ACC112 (cell line): Measurements from ENCODE around the gene FCER2.

Experiments used
- H2AFZ ChIP-seq: fragments of 200-600 bp; sonication (generic); one replicate; pipeline ENCODE4 v1.6.0; 2017; ENCODE audit warnings: antibody characterized with exemption, low read length; ENCODE audit not compliant: unreplicated experiment
- H3K27ac ChIP-seq: fragments of 200-600 bp; sonication (generic); 2 replicates; pipeline ENCODE4 v1.5.1; 2014; ENCODE audit warnings: low read depth, mild to moderate bottlenecking, antibody characterized with exemption, low read length, moderate library complexity
- H3K27me3 ChIP-seq: fragments of 200-600 bp; sonication (generic); 2 replicates; pipeline ENCODE4 v1.6.1; 2014; ENCODE audit warnings: mild to moderate bottlenecking, antibody characterized with exemption, low read length, moderate library complexity, mixed read lengths; ENCODE audit not compliant: insufficient read depth
- H3K36me3 ChIP-seq: fragments of 200-600 bp; sonication (generic); 2 replicates; pipeline ENCODE4 v1.6.1; 2016; ENCODE audit warnings: mild to moderate bottlenecking, antibody characterized with exemption, low read length, moderate library complexity, mixed read lengths; ENCODE audit not compliant: insufficient read depth
- H3K4me1 ChIP-seq: fragments of 200-600 bp; sonication (generic); one replicate; pipeline ENCODE4 v1.6.1; 2016; ENCODE audit warnings: low read length, mixed read lengths; ENCODE audit not compliant: insufficient read depth, unreplicated experiment, control insufficient read depth
- H3K4me3 ChIP-seq: fragments of 200-600 bp; sonication (generic); 2 replicates; pipeline ENCODE4 v1.5.1; 2014; ENCODE audit warnings: mild to moderate bottlenecking, low read depth, low read length
- H3K79me2 ChIP-seq: fragments of 200-600 bp; sonication (generic); one replicate; pipeline ENCODE4 v1.6.0; 2016; ENCODE audit warnings: low read length; ENCODE audit not compliant: control insufficient read depth, unreplicated experiment, insufficient read depth

Gene FCER2

GRCh38 chr19:7676376-7676775 is 25.6 kb downstream of the FCER2 start:
- H3K4me1 ChIP-seq = no peaks in the 10 kb centered on the region
- no peak overlapping the region for H3K27ac ChIP-seq
- peaks cover 13% of the 10 kb centered on the region; the same call in 1 of the 2 replicates for H3K27me3 ChIP-seq
- H3K36me3 ChIP-seq = no peaks in the 10 kb centered on the region
- no peak overlapping the region for H2AFZ ChIP-seq
- peaks cover 5% of the 10 kb centered on the region for H3K79me2 ChIP-seq
- H3K4me3 ChIP-seq = no peak overlapping the region

DNA sequence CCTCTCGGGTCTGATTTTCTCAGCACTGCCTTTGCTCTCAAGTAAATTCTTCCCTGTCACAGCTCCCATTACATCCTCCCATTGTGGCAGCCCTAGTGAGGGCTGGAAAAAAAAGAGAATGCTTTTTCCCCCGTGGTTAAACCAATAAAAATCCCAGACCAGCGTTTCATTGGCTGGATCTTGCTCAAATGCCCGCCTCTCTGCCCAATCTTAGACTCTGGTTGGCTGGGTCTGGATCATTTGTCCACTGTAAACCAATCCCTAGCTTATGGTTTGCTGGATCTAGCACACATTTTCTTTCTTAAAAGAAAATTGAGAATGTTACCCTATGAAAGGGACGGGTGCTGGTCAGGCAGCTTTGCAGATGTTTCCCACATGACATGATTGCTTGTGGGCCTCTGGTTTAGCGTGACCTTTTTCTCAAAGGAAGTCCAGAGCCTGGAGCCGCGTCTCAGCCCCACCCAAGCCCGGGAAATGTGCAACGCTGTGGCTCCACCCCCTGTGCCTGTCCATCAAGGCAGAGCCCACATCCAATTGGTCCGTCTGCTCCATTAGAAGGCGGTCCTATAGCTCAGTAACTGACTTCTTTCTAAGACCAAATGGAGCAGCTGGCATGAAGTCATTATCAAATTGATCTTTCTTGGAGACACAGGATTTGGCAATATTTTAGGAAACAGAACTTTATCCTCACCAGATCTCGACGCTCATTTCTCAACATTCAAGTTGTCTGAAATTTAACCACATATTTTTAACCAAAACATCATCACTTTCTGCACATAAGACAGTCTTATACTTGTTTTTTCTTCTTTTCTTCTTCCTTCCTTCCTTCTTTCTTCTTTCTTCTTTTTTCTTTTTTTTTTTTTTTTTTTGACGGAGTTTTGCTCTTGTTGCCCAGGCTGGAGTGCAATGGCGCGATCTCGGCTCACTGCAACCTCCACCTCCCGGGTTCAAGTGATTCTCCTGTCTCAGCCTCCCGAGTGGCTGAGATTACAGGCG is 27.6 kb downstream of the FCER2 start:
- H3K4me3 ChIP-seq = no peak overlapping the region
- H3K79me2 ChIP-seq = no peaks in the 10 kb centered on the region
- H2AFZ ChIP-seq = no peak overlapping the region
- no peak overlapping the region for H3K27ac ChIP-seq
- H3K4me1 ChIP-seq = no peaks in the 10 kb centered on the region
- no peaks in the 10 kb centered on the region for H3K36me3 ChIP-seq
- peaks cover 26% of the 10 kb centered on the region for H3K27me3 ChIP-seq

- Histone ChIP-seq H2AFZ (no peak overlapping the region), H3K27me3 (peaks cover 33% of the 10 kb centered on the region), H3K79me2 (no peaks in the 10 kb centered on the region), H3K27ac (no peak overlapping the region), H3K4me1 (no peaks in the 10 kb centered on the region), H3K4me3 (no peak overlapping the region), H3K36me3 (no peaks in the 10 kb centered on the region)
Observed at GRCh38 chr19:7672522-7672921, 29.4 kb downstream of the FCER2 start.

GRCh38 chr19:7670790-7671189 is 31.1 kb downstream of the FCER2 start:
- H3K4me3 ChIP-seq = no peak overlapping the region
- H3K27me3 ChIP-seq = peaks cover 25% of the 10 kb centered on the region
- H2AFZ ChIP-seq = no peak overlapping the region
- no peak overlapping the region for H3K27ac ChIP-seq
- H3K79me2 ChIP-seq = no peaks in the 10 kb centered on the region
- no peaks in the 10 kb centered on the region for H3K4me1 ChIP-seq
- H3K36me3 ChIP-seq = no peaks in the 10 kb centered on the region

DNA sequence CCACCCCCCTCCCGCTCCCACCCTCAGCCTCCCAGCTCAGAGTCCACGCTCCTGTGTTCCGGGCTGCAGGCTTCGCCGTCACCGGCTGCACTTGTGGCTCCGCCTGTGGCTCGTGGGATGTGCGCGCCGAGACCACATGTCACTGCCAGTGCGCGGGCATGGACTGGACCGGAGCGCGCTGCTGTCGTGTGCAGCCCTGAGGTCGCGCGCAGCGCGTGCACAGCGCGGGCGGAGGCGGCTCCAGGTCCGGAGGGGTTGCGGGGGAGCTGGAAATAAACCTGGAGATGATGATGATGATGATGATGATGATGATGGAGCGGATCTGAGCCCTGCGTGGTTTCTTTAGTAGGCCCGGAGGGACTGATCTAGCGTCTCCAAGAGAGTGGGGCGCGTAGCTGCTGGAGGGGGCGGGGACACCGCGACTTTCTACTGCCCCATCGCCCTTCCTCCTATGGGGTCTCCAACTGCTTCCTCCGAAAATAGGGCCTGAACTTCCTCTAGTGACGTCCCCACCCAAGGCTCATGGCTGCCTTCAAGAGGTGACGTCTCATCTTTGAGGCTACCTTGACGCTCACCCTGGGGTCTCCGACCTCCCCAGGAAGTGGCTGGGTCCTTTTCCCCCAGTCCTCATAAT is 31.7 kb downstream of the FCER2 start:
- Histone ChIP-seq H3K79me2 (no peaks in the 10 kb centered on the region), H3K36me3 (no peaks in the 10 kb centered on the region), H3K27me3 (peaks cover 25% of the 10 kb centered on the region), H3K4me3 (peak overlapping the region; percentile 40), H2AFZ (no peak overlapping the region), H3K4me1 (no peaks in the 10 kb centered on the region), H3K27ac (no peak overlapping the region)

- peaks cover 25% of the 10 kb centered on the region for H3K27me3 ChIP-seq
- H2AFZ ChIP-seq = no peak overlapping the region
- H3K36me3 ChIP-seq = no peaks in the 10 kb centered on the region
- no peaks in the 10 kb centered on the region for H3K79me2 ChIP-seq
- H3K4me1 ChIP-seq = no peaks in the 10 kb centered on the region
- H3K27ac ChIP-seq = no peak overlapping the region
- no peak overlapping the region for H3K4me3 ChIP-seq
Observed at GRCh38 chr19:7669641-7670040, 32.3 kb downstream of the FCER2 start.

DNA sequence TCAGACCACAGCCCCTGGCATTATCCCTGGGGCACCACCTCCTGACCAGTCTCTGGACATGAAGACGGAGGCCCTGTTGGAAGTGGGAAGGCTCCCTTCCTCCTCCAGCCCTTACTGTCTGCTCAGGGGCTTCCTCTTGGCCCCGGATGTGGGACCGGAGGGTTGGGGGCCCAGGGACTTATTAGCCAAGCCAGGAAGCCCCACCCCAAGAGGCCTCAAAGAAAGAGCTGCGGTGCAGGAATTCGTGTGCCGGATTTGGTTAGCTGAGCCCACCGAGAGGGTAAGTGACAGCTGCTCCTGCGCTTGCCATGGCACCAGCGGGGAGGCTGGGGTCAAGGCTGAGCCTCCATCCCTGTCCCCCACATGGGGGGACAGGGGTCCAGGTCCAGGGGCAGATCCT is 33.1 kb downstream of the FCER2 start, which contains the start of gene RETN:
RETN (plus strand) TSS at position 208 of the 400 bp plus-strand sequence. CDS start 278 bp downstream, outside the sequence.
- Histone ChIP-seq H3K27ac (no peak within 1 kb of the TSS), H3K4me1 (no peaks in the 10 kb centered on the region), H3K79me2 (no peaks in the 10 kb centered on the region), H2AFZ (no peak within 1 kb of the TSS), H3K4me3 (no peak within 1 kb of the TSS), H3K27me3 (peaks cover 25% of the 10 kb centered on the region), H3K36me3 (no peaks in the 10 kb centered on the region)

DNA sequence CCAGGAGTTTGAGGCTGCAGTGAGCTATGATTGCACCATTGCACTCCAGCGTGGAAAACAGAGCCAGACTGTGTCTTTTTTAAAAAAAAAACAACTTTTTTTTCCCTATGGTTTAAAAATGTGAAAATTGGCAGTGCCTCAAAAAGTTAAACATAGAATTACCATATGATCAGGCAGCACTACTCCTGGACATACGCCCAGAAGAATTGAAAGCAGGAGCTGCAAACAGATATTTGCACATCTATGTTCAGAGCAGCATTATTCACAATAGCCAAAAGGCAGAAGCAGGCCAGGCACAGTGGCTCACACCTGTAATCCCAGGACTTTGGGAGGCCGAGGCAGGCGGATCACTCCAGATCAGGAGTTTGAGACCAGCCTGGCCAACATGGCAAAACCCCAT is 36.9 kb downstream of the FCER2 start:
- Histone ChIP-seq H3K79me2 (no peaks in the 10 kb centered on the region), H3K4me1 (no peaks in the 10 kb centered on the region), H2AFZ (no peak overlapping the region), H3K27ac (no peak overlapping the region), H3K4me3 (no peak overlapping the region), H3K36me3 (no peaks in the 10 kb centered on the region), H3K27me3 (peaks cover 23% of the 10 kb centered on the region)

DNA sequence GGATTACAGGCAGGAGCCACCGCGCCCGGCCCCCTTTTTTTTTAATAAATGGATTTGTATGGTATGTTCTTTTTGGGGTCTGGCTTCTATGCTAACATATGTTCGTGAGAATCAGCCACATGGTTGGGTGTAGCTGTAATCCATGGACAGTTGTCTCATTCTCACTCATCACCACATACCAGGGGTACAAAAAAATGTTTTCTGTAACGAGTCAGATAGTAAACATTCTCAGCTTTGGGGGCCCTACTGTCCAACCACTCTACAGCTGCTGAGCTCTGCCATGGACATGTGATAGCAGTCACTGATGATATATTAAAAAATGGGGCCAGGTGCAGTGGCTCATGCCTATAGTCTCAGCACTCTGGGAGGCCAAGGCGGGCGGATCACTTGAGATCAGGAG is 38.2 kb downstream of the FCER2 start:
- no peak overlapping the region for H2AFZ ChIP-seq
- H3K79me2 ChIP-seq = no peaks in the 10 kb centered on the region
- no peaks in the 10 kb centered on the region for H3K36me3 ChIP-seq
- no peak overlapping the region for H3K4me3 ChIP-seq
- H3K4me1 ChIP-seq = no peaks in the 10 kb centered on the region
- H3K27ac ChIP-seq = no peak overlapping the region
- H3K27me3 ChIP-seq = peaks cover 12% of the 10 kb centered on the region

DNA sequence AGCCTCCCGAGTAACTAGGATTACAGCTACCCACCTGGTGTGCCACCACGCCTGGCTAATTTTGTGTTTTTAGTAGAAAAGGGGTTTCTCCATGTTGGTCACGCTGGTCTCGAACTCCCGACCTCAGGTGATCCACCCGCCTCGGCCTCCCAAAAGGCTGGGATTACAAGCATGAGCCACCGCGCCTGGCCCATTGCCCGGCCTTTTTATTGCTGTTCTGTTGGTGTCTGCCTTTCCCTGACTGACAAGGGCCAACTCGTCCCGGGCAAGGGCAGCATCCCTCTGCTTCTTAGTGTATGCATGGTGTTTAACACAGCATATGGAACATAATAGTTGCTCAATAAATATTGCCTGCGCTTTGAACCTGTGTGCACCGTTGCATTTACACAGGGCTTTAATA is 39.3 kb downstream of the FCER2 start:
- no peak overlapping the region for H3K4me3 ChIP-seq
- H3K27me3 ChIP-seq = peaks cover 11% of the 10 kb centered on the region; the same call in 1 of the 2 replicates
- no peak overlapping the region for H2AFZ ChIP-seq
- H3K79me2 ChIP-seq = no peaks in the 10 kb centered on the region
- no peak overlapping the region for H3K27ac ChIP-seq
- H3K36me3 ChIP-seq = no peaks in the 10 kb centered on the region
- no peaks in the 10 kb centered on the region for H3K4me1 ChIP-seq
